C4-2B (cell line): ENCODE data around the gene SIK1.

Experiments
- H3K27ac ChIP-seq: fragments of 450-650 bp; 2 replicates; pipeline ENCODE4 v1.5.1; 2017
- CTCF ChIP-seq: fragments of 450-650 bp; conservative IDR thresholded peaks from 2 replicates; pipeline ENCODE4 v1.5.1; 2017; ENCODE audit warnings: mild to moderate bottlenecking
- ZFX ChIP-seq: fragments of 450-650 bp; IDR thresholded peaks from 2 replicates; pipeline ENCODE4 v1.6.1; 2017

The SIK1 gene

DNA sequence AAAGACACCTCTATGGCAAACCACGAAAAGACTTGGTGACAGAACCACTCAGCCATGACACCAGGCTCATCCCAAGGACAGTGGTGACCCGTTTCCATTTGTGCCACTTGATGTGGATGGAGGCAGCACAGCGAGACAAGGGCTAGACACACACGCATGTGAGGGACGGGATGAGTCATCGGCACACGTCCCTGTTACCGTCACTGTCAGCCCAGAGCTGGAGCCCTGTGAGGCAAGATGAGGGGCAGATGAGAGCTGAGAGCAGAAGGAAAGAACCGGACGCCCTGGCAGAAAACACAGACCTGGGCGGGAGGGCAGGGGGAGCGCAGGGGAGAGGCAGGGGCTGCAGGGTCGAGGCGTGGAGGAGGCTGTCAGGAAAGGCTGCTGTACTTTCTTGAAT, 57.8 kb downstream of the SIK1 start:
- no peak for TF ChIP-seq ZFX
- TF ChIP-seq CTCF: no peak
- no peak overlapping the region for H3K27ac ChIP-seq

DNA sequence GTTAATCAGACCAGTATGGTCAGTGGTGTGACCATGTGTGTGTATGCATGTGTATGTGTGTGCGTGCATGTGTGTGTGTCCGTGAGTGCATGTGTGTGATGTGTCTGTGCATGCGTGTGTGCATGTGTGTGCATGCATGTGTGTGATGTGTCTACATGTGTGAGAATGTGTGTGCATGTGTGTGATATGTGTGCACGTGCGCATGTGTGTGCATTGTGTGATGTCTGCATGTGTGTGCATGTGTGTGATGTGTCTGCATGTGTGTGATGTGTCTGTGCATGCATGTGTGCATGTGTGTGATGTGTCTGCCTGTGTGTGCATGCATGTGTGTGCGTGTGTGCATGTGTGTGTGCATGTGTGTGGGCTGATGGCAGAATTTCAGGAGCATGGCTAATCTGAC, 58.2 kb downstream of the SIK1 start:
- H3K27ac ChIP-seq: no peak overlapping the region
- TF ChIP-seq ZFX (no peak), CTCF (no peak)

GRCh38 chr21:43367859-43368258, 59.1 kb downstream of the SIK1 start:
- TF ChIP-seq ZFX (no peak), CTCF (no peak)
- no peak overlapping the region for H3K27ac ChIP-seq

DNA sequence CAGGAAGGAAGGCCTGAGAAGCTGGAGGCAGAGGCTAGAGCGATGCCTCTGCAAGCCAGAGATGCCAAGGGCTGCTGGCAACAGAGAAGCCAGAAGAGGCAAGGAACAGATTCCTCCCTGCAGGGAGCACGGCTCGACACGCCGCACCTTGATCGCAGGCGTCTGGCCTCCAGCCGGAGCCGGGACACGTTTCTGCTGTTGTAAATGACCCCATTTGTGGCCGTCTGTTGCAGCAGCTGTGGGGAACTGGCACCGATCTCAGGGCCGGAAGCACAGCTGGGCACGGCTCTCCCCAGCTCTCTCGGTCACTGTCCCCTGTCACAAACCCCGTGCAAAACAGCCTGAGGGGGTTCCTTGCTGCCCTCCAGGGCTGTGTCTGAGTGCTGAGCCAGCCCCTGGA, 59.6 kb downstream of the SIK1 start:
- TF ChIP-seq CTCF (no peak), ZFX (no peak)

GRCh38 chr21:43366656-43367055, 60.3 kb downstream of the SIK1 start:
- no peak overlapping the region for H3K27ac ChIP-seq
- TF ChIP-seq CTCF (no peak), ZFX (no peak)

More for the DNA sequence above, 59.6 kb downstream of the SIK1 start:
- H3K27ac ChIP-seq: no peak overlapping the region

GRCh38 chr21:43365611-43366426, 61.1 kb downstream of the SIK1 start:
- no peak overlapping the region for H3K27ac ChIP-seq
- TF ChIP-seq CTCF: no peak
- no peak for TF ChIP-seq ZFX

DNA sequence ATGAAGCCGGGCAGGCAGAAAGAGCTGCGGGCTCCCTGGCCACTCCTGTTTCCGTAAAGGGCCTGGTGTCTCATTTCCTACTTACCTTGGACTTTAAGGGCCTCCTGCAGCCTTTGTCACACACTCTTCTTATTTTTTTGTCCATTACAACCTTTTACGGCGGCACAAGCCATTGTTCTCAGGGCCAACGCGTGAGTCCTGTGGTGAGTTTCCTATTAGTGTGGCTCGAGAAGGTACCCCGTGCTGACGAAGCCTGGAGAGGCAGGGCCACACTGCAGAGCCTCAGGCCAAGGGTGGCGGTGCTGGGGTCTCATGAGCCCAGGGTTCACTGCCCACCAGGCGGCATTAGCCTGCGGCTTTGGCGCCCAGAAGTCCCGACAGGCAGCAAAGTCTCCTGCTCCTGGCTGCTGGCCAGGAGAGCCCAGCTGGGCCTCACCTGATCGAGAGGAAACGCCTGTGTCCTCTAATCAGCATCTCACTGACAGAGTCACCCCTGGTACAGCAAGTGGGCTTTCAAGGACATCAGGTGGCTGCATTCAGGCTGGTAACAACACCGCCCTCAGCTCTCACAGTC, 62.0 kb downstream of the SIK1 start:
- H3K27ac ChIP-seq: no peak overlapping the region
- TF ChIP-seq CTCF (no peak), ZFX (no peak)
